HepG2 (cell line): ENCODE measurements around the gene MAN1B1. TPM values are rescaled to one million over a fixed set of nuclear protein-coding genes. Genes with fewer than 3 reads are reported as not detected.

ENCODE experiments used
- ATF7-NPFF ChIP-seq: sonication (generic); formaldehyde crosslinking; IDR thresholded peaks from 2 replicates; pipeline ENCODE4 v1.8.1; 2023; ENCODE audit warnings: mild to moderate bottlenecking, low read depth, missing genetic modification reagents, moderate library complexity
- EHMT2 ChIP-seq: fragments of 200-600 bp; sonication (generic); IDR thresholded peaks from 2 replicates; pipeline ENCODE4 v1.7.0; 2017; ENCODE audit warnings: antibody characterized with exemption, low read depth, low read length, borderline replicate concordance
- FOSL2 ChIP-seq: sonication (generic); formaldehyde crosslinking; IDR thresholded peaks from 2 replicates; pipeline ENCODE4 v1.4.0; 2020; ENCODE audit warnings: missing genetic modification reagents
- FOXK1 ChIP-seq: sonication (generic); formaldehyde crosslinking; IDR thresholded peaks from 2 replicates; pipeline ENCODE4 v1.4.0; 2020; ENCODE audit warnings: low read depth, missing genetic modification reagents, borderline replicate concordance
- HDAC2 ChIP-seq: sonication (generic); formaldehyde crosslinking; IDR thresholded peaks from 2 replicates; pipeline ENCODE4 v1.4.0; 2020; ENCODE audit warnings: missing genetic modification reagents
- MYNN ChIP-seq: sonication (generic); formaldehyde crosslinking; IDR thresholded peaks from 2 replicates; pipeline ENCODE4 v1.4.0; 2020; ENCODE audit warnings: mild to moderate bottlenecking, low read depth, missing genetic modification reagents
- ZKSCAN5 ChIP-seq: sonication (generic); formaldehyde crosslinking; IDR thresholded peaks from 2 replicates; pipeline ENCODE4 v1.5.1; 2020; ENCODE audit warnings: mild to moderate bottlenecking, missing genetic modification reagents
- ZNF549 ChIP-seq: sonication (generic); formaldehyde crosslinking; IDR thresholded peaks from 2 replicates; pipeline ENCODE4 v1.5.0; 2020; ENCODE audit warnings: missing genetic modification reagents
- ZNF616 ChIP-seq: sonication (generic); formaldehyde crosslinking; IDR thresholded peaks from 2 replicates; pipeline ENCODE4 v1.5.0; 2020; ENCODE audit warnings: low read depth, mild to moderate bottlenecking, missing genetic modification reagents
- polyA plus RNA-seq, 8 experiments: library from polyadenylated mRNA; depleted of rRNA in 3 of 8; stranded (reverse) in 7 of 8; unstranded in 1 of 8; fragments of >200 nt; fragmentation: Illumina TruSeq in 4 of 8; extraction: Trizol in 4 of 8; gene quantifications; 2 replicates each; pipeline versions ENCODE4 v1.2.1 to v1.2.3, GENCODE V29; 2011 to 2016; ENCODE audit warnings: low read depth in 4 of 8, missing spikeins in 1 of 8, mixed read lengths in 1 of 8; ENCODE audit not compliant: insufficient read depth in 1 of 8
- total RNA-seq, 5 experiments: library from RNA; depleted of rRNA; stranded (reverse); fragments of >200 nt; fragmentation: Illumina TruSeq; extraction: Trizol; gene quantifications; 2 replicates each; pipeline ENCODE4 v1.2.3, GENCODE V29; 2016; ENCODE audit warnings: low read depth in 1 of 5
- TF ChIP-seq, protein P1 (sequence below): sonication (generic); formaldehyde crosslinking; IDR thresholded peaks from 2 replicates; pipeline ENCODE4 v1.4.0; 2020; ENCODE audit warnings: missing genetic modification reagents
- TF ChIP-seq, protein P2 (sequence below), 2 experiments: IDR thresholded peaks; 2 replicates each; pipeline ENCODE4 v1.6.1; 2011 to 2012; ENCODE audit warnings: low read length in 2 of 2, borderline replicate concordance in 1 of 2, low read depth in 1 of 2, mild to moderate bottlenecking in 1 of 2, moderate library complexity in 1 of 2
- TF ChIP-seq, protein P3 (sequence below): sonication (generic); formaldehyde crosslinking; IDR thresholded peaks from 2 replicates; pipeline ENCODE4 v1.5.0; 2020; ENCODE audit warnings: mild to moderate bottlenecking, missing genetic modification reagents
- TF ChIP-seq, protein P4 (sequence below): sonication (generic); formaldehyde crosslinking; IDR thresholded peaks from 2 replicates; pipeline ENCODE4 v1.8.0; 2023; ENCODE audit warnings: mild to moderate bottlenecking, missing genetic modification reagents

Gene MAN1B1
- total and polyA plus RNA-seq, 2 of the 13 experiments (the other 11 are each of a cell fraction or from before 2014, with no cell fraction given): 48.9 to 59.5 TPM

DNA sequence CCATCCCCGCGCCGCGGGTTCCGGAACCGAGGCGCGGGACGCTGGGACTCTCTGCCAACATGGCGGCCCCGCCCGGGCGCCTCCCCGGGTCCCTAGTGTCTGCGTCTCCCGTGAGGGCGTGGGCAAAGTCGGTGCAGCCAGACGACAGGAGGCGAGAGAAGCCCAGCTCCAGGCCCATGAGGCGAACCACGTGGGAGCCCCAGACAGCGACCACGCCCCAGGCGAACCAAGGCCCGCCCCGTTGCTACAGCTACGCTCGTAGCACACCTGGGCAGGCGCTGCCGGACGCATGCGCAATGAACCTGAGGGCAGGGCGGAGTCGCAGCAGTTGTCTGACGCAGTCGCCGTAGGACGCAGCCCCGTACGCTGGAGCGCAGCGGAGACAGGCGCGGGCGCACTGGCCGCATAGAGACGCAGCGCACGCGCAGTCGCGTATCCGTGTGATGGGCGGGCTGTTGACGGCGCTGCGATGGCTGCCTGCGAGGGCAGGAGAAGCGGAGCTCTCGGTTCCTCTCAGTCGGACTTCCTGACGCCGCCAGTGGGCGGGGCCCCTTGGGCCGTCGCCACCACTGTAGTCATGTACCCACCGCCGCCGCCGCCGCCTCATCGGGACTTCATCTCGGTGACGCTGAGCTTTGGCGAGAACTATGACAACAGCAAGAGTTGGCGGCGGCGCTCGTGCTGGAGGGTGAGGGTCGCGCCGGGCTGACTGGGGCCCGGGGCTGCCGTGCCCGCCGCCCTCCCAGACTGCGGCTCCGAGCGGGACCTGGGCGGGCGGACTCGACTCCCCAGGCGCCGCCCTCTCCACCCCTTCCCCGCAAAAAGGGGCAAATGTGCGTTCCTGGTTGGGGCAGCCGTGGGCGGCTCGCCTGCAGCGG, at the start of gene MAN1B1 (continued):
- TF ChIP-seq, protein P1, sequence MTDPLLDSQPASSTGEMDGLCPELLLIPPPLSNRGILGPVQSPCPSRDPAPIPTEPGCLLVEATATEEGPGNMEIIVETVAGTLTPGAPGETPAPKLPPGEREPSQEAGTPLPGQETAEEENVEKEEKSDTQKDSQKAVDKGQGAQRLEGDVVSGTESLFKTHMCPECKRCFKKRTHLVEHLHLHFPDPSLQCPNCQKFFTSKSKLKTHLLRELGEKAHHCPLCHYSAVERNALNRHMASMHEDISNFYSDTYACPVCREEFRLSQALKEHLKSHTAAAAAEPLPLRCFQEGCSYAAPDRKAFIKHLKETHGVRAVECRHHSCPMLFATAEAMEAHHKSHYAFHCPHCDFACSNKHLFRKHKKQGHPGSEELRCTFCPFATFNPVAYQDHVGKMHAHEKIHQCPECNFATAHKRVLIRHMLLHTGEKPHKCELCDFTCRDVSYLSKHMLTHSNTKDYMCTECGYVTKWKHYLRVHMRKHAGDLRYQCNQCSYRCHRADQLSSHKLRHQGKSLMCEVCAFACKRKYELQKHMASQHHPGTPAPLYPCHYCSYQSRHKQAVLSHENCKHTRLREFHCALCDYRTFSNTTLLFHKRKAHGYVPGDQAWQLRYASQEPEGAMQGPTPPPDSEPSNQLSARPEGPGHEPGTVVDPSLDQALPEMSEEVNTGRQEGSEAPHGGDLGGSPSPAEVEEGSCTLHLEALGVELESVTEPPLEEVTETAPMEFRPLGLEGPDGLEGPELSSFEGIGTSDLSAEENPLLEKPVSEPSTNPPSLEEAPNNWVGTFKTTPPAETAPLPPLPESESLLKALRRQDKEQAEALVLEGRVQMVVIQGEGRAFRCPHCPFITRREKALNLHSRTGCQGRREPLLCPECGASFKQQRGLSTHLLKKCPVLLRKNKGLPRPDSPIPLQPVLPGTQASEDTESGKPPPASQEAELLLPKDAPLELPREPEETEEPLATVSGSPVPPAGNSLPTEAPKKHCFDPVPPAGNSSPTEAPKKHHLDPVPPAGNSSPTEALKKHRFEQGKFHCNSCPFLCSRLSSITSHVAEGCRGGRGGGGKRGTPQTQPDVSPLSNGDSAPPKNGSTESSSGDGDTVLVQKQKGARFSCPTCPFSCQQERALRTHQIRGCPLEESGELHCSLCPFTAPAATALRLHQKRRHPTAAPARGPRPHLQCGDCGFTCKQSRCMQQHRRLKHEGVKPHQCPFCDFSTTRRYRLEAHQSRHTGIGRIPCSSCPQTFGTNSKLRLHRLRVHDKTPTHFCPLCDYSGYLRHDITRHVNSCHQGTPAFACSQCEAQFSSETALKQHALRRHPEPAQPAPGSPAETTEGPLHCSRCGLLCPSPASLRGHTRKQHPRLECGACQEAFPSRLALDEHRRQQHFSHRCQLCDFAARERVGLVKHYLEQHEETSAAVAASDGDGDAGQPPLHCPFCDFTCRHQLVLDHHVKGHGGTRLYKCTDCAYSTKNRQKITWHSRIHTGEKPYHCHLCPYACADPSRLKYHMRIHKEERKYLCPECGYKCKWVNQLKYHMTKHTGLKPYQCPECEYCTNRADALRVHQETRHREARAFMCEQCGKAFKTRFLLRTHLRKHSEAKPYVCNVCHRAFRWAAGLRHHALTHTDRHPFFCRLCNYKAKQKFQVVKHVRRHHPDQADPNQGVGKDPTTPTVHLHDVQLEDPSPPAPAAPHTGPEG (CRISPR knock-in tag): peak; percentile 63; the same call in 1 of the 2 replicates
- TF ChIP-seq, protein P2, sequence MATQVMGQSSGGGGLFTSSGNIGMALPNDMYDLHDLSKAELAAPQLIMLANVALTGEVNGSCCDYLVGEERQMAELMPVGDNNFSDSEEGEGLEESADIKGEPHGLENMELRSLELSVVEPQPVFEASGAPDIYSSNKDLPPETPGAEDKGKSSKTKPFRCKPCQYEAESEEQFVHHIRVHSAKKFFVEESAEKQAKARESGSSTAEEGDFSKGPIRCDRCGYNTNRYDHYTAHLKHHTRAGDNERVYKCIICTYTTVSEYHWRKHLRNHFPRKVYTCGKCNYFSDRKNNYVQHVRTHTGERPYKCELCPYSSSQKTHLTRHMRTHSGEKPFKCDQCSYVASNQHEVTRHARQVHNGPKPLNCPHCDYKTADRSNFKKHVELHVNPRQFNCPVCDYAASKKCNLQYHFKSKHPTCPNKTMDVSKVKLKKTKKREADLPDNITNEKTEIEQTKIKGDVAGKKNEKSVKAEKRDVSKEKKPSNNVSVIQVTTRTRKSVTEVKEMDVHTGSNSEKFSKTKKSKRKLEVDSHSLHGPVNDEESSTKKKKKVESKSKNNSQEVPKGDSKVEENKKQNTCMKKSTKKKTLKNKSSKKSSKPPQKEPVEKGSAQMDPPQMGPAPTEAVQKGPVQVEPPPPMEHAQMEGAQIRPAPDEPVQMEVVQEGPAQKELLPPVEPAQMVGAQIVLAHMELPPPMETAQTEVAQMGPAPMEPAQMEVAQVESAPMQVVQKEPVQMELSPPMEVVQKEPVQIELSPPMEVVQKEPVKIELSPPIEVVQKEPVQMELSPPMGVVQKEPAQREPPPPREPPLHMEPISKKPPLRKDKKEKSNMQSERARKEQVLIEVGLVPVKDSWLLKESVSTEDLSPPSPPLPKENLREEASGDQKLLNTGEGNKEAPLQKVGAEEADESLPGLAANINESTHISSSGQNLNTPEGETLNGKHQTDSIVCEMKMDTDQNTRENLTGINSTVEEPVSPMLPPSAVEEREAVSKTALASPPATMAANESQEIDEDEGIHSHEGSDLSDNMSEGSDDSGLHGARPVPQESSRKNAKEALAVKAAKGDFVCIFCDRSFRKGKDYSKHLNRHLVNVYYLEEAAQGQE (IDR thresholded peaks at IDR 0.05; ENCODE audit: borderline replicate concordance in 1 of 2, low read depth in 1 of 2, low read length in 2 of 2): peak in 1 of 2 experiments; percentile 43; a peak in 2 of 4 replicates
- TF ChIP-seq ZKSCAN5 (CRISPR knock-in tag) (no peak), ZNF549 (no peak), ZNF616 (CRISPR knock-in tag) (0 out of 2 replicates have a peak, but pooled peaks have one; percentile 33), HDAC2 (CRISPR knock-in tag) (peak; percentile 73), FOXK1 (peak; percentile 89; the same call in 1 of the 2 replicates), ATF7-NPFF (CRISPR knock-in tag) (peak; percentile 55; the same call in 1 of the 2 replicates), MYNN (CRISPR knock-in tag) (peak; percentile 13; the same call in 1 of the 2 replicates), FOSL2 (CRISPR knock-in tag) (0 out of 2 replicates have a peak, but pooled peaks have one; percentile 18), EHMT2 (no peak)
- TF ChIP-seq, protein P3, sequence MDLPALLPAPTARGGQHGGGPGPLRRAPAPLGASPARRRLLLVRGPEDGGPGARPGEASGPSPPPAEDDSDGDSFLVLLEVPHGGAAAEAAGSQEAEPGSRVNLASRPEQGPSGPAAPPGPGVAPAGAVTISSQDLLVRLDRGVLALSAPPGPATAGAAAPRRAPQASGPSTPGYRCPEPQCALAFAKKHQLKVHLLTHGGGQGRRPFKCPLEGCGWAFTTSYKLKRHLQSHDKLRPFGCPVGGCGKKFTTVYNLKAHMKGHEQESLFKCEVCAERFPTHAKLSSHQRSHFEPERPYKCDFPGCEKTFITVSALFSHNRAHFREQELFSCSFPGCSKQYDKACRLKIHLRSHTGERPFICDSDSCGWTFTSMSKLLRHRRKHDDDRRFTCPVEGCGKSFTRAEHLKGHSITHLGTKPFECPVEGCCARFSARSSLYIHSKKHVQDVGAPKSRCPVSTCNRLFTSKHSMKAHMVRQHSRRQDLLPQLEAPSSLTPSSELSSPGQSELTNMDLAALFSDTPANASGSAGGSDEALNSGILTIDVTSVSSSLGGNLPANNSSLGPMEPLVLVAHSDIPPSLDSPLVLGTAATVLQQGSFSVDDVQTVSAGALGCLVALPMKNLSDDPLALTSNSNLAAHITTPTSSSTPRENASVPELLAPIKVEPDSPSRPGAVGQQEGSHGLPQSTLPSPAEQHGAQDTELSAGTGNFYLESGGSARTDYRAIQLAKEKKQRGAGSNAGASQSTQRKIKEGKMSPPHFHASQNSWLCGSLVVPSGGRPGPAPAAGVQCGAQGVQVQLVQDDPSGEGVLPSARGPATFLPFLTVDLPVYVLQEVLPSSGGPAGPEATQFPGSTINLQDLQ (CRISPR knock-in tag): no peak
- TF ChIP-seq, protein P4, sequence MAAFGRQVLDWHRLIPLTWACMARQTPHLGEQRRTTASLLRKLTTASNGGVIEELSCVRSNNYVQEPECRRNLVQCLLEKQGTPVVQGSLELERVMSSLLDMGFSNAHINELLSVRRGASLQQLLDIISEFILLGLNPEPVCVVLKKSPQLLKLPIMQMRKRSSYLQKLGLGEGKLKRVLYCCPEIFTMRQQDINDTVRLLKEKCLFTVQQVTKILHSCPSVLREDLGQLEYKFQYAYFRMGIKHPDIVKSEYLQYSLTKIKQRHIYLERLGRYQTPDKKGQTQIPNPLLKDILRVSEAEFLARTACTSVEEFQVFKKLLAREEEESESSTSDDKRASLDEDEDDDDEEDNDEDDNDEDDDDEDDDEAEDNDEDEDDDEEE (CRISPR knock-in tag): peak; percentile 57; the same call in 1 of the 2 replicates
